Measurements from ENCODE around the gene AEBP2. TPM values are rescaled to one million over a fixed set of nuclear protein-coding genes. Genes with fewer than 3 reads are reported as not detected.

The AEBP2 gene
- total and polyA plus RNA-seq, 2 of the 13 experiments (the other 11 are each of a cell fraction or from before 2014, with no cell fraction given): 9.2 to 17.9 TPM

DNA sequence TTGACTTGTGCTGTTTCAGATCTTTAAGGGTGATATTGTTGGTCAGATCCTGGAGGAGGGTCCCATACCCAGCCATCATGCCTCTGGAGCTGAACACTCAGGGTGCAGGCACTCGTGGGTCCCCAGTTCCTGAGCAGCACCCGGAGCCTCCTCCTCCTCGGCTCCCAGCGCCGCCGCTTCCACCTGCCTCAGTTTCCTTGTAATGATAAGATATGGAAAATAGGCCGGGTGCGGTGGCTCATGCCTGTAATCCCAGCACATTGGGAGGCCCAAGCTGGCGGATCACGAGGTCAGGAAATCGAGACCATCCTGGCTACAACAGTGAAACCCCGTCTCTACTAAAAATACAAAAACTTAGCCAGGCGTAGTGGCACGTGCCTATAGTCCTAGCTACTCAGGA, 20.2 kb upstream of the AEBP2 start:
- intact Hi-C loops (cut with micrococcal nuclease; ENCODE audit: unreplicated experiment): no loop called here
- Histone ChIP-seq H4K20me1 (ENCODE audit: insufficient read depth, low read length) (no peaks in the 10 kb centered on the region), H3K9me3 (ENCODE audit: low read length) (no peaks in the 10 kb centered on the region), H3K27ac (ENCODE audit: extremely low read length, insufficient read depth, low read length) (no peak overlapping the region), H3K36me3 (replicated peaks in 1 of 2; ENCODE audit: control insufficient read depth in 1 of 2, insufficient read depth in 2 of 2, low read length in 2 of 2) (no peaks in the 10 kb centered on the region), H3K79me2 (ENCODE audit: insufficient read depth, low read length) (no peaks in the 10 kb centered on the region), H3K9ac (ENCODE audit: insufficient read depth, low read depth, low read length) (no peak overlapping the region), H2AFZ (ENCODE audit: low read length) (no peak overlapping the region), H3K27me3 (ENCODE audit: control insufficient read depth in 1 of 2, insufficient read depth in 2 of 2, low read length in 2 of 2) (no peaks in the 10 kb centered on the region; a peak in 1 of 5 replicates), H3K4me2 (ENCODE audit: low read depth, low read length) (no peak overlapping the region), H3K4me3 (replicated peaks in 1 of 3; ENCODE audit: insufficient read depth in 1 of 3, low read depth in 2 of 3, low read length in 3 of 3) (no peak overlapping the region), H3K4me1 (ENCODE audit: insufficient read depth, low read length) (no peaks in the 10 kb centered on the region)
- CTCF ChIA-PET (ENCODE audit: low intra/inter-chr PET ratio, low total read pairs): no interaction called here
- POLR2A ChIA-PET: no interaction called here
- 75% methylated on average over 14 of the region's 14 CpGs for WGBS (ENCODE audit: low lambda C conversion rate)
- FAIRE-seq (no peak), DNase-seq (ENCODE audit: low spot score) (no peak), ATAC-seq (no peak)
- no TSS peak for BruUV-seq (replicated peaks)
- TF ChIP-seq ATF7-NPFF (CRISPR knock-in tag; IDR thresholded peaks at IDR 0.05; ENCODE audit: low read depth): no peak
- TF ChIP-seq YEATS4 (CRISPR knock-in tag; IDR thresholded peaks at IDR 0.05; ENCODE audit: borderline replicate concordance): no peak
- TF ChIP-seq FLYWCH1 (CRISPR knock-in tag; IDR thresholded peaks at IDR 0.05): no peak
- TF ChIP-seq ZNF83 (CRISPR knock-in tag; IDR thresholded peaks at IDR 0.05; ENCODE audit: borderline replicate concordance): no peak
- no peak for TF ChIP-seq E2F2 (CRISPR knock-in tag; IDR thresholded peaks at IDR 0.05; ENCODE audit: borderline replicate concordance)
- TF ChIP-seq ZBTB14 (CRISPR knock-in tag; IDR thresholded peaks at IDR 0.05): no peak
- no peak for TF ChIP-seq NR2F2 (IDR thresholded peaks at IDR 0.05; ENCODE audit: borderline replicate concordance, low read depth)
- in situ Hi-C loops (cut with HindIII; ENCODE audit: extremely low pct_ligation_motif_present, low pct_unique_long_range_greater_than_20kb): no loop called here
